ENCODE data around the gene SLC22A24.

The SLC22A24 gene

GRCh38 chr11:63144121-63144520 is at the start of gene SLC22A24:
TSS of gene SLC22A24 (minus strand) at chr11:63144221. CDS start at chr11:63143779, 442 bp downstream.
- TF ChIP-seq CTCF (IDR thresholded peaks at IDR 0.05; ENCODE audit: borderline replicate concordance, control extremely low read depth, extremely low read depth, insufficient read depth, missing control alignments), result no peak
- in situ Hi-C loops (cut with MboI; ENCODE audit: low sequenced_read_pairs, unreplicated experiment), result no loop called here
- no peak for DNase-seq (ENCODE audit: low spot score)

- in situ Hi-C loops (cut with MboI; ENCODE audit: low sequenced_read_pairs, unreplicated experiment), result no loop called here
- DNase-seq (ENCODE audit: low spot score), result no peak
- TF ChIP-seq CTCF (IDR thresholded peaks at IDR 0.05; ENCODE audit: borderline replicate concordance, control extremely low read depth, extremely low read depth, insufficient read depth, missing control alignments), result no peak
Measured at GRCh38 chr11:63180536-63180935, 36.5 kb upstream of the SLC22A24 start.

GRCh38 chr11:63179432-63180041 is 35.5 kb upstream of the SLC22A24 start:
- TF ChIP-seq CTCF (IDR thresholded peaks at IDR 0.05; ENCODE audit: borderline replicate concordance, control extremely low read depth, extremely low read depth, insufficient read depth, missing control alignments), result no peak
- DNase-seq (ENCODE audit: low spot score), result no peak
- in situ Hi-C loops (cut with MboI; ENCODE audit: low sequenced_read_pairs, unreplicated experiment), result no loop called here

GRCh38 chr11:63177872-63178271 is 33.9 kb upstream of the SLC22A24 start:
- in situ Hi-C loops (cut with MboI; ENCODE audit: low sequenced_read_pairs, unreplicated experiment), result no loop called here
- TF ChIP-seq CTCF (IDR thresholded peaks at IDR 0.05; ENCODE audit: borderline replicate concordance, control extremely low read depth, extremely low read depth, insufficient read depth, missing control alignments), result no peak
- no peak for DNase-seq (ENCODE audit: low spot score)

- no peak for TF ChIP-seq CTCF (IDR thresholded peaks at IDR 0.05; ENCODE audit: borderline replicate concordance, control extremely low read depth, extremely low read depth, insufficient read depth, missing control alignments)
- DNase-seq (ENCODE audit: low spot score), result no peak
- in situ Hi-C loops (cut with MboI; ENCODE audit: low sequenced_read_pairs, unreplicated experiment), result no loop called here
Measured at GRCh38 chr11:63165706-63166310, 21.8 kb upstream of the SLC22A24 start.

GRCh38 chr11:63155794-63156193 is 11.8 kb upstream of the SLC22A24 start:
- no peak for DNase-seq (ENCODE audit: low spot score)
- in situ Hi-C loops (cut with MboI; ENCODE audit: low sequenced_read_pairs, unreplicated experiment), result no loop called here
- TF ChIP-seq CTCF (IDR thresholded peaks at IDR 0.05; ENCODE audit: borderline replicate concordance, control extremely low read depth, extremely low read depth, insufficient read depth, missing control alignments), result no peak
